ENCODE data around the gene MRPS34. TPM values are rescaled to one million over a fixed set of nuclear protein-coding genes. Genes with fewer than 3 reads are reported as not detected.

The MRPS34 gene
- total RNA-seq, 1 donor from 2014 or later, result 70.9 TPM

GRCh38 chr16:1762879-1763520 is 9.9 kb downstream of the MRPS34 start:
- Mint-ChIP-seq H3K4me1 (ENCODE audit: unreplicated experiment) (no peaks in the 10 kb centered on the region), H3K27ac (ENCODE audit: unreplicated experiment) (no peak overlapping the region), H3K27me3 (ENCODE audit: unreplicated experiment) (no peaks in the 10 kb centered on the region), H3K36me3 (ENCODE audit: unreplicated experiment) (peaks cover 7% of the 10 kb centered on the region), H3K4me3 (ENCODE audit: unreplicated experiment) (no peak overlapping the region), H3K9me3 (ENCODE audit: unreplicated experiment) (no peaks in the 10 kb centered on the region)
- no peak for DNase-seq (ENCODE audit: extremely low spot score, unreplicated experiment)
- TF ChIP-seq CTCF (IDR thresholded peaks at IDR 0.05), result no peak

GRCh38 chr16:1762196-1762878 is 10.6 kb downstream of the MRPS34 start:
- no peak overlapping the region for H3K4me3 Mint-ChIP-seq (ENCODE audit: unreplicated experiment)
- peaks cover 6% of the 10 kb centered on the region for H3K36me3 Mint-ChIP-seq (ENCODE audit: unreplicated experiment)
- no peaks in the 10 kb centered on the region for H3K9me3 Mint-ChIP-seq (ENCODE audit: unreplicated experiment)
- TF ChIP-seq CTCF (IDR thresholded peaks at IDR 0.05), result no peak
- no peak for DNase-seq (ENCODE audit: extremely low spot score, unreplicated experiment)
- H3K4me1 Mint-ChIP-seq (ENCODE audit: unreplicated experiment), result no peaks in the 10 kb centered on the region
- H3K27ac Mint-ChIP-seq (ENCODE audit: unreplicated experiment), result no peak overlapping the region
- H3K27me3 Mint-ChIP-seq (ENCODE audit: unreplicated experiment), result no peaks in the 10 kb centered on the region

DNA sequence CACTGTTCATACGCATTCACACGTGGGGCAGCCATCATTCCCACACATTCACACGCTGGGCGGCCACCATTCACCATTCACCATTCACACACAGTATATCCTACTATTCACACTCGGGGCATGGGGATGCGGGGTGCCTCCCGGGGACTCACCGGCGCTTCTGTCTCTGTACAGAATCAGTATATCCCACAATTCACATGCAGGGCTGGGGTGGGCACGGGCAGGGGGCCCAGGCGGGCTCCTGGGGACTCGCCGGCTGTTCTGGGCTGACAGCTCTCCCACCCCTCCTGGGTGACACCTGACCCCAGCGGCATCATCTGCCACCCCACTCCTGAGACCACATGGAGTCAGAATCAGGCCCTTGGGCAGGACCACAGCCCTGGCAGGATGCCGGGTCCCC is 11.2 kb downstream of the MRPS34 start:
- Mint-ChIP-seq H3K9me3 (ENCODE audit: unreplicated experiment) (no peaks in the 10 kb centered on the region), H3K27me3 (ENCODE audit: unreplicated experiment) (no peaks in the 10 kb centered on the region), H3K4me3 (ENCODE audit: unreplicated experiment) (no peak overlapping the region), H3K27ac (ENCODE audit: unreplicated experiment) (no peak overlapping the region), H3K36me3 (ENCODE audit: unreplicated experiment) (peaks cover 6% of the 10 kb centered on the region), H3K4me1 (ENCODE audit: unreplicated experiment) (no peaks in the 10 kb centered on the region)
- DNase-seq (ENCODE audit: extremely low spot score, unreplicated experiment), result no peak
- TF ChIP-seq CTCF (IDR thresholded peaks at IDR 0.05), result no peak

DNA sequence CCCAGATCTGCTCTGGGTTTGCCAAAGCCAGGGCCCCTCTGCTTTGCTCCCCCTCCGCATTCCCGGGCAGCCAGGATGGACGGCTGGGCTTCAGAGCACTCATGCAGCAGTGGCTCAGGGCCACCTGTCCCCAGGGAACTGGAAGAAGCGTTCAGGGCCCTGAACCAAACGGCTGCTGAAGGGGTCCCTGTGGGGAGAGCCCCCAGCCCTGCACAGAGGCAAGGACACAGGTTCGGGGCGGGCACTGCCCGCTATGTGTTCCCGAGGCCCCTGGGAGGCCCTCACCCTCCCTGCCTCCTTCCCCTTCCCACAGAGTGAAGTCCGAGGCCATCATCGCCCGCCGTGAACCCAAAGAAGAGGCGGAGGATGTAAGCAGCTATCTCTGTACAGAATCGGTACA is 12.0 kb downstream of the MRPS34 start:
- Mint-ChIP-seq H3K36me3 (ENCODE audit: unreplicated experiment) (peaks cover 9% of the 10 kb centered on the region), H3K27ac (ENCODE audit: unreplicated experiment) (no peak overlapping the region), H3K4me3 (ENCODE audit: unreplicated experiment) (no peak overlapping the region), H3K4me1 (ENCODE audit: unreplicated experiment) (no peaks in the 10 kb centered on the region), H3K9me3 (ENCODE audit: unreplicated experiment) (no peaks in the 10 kb centered on the region), H3K27me3 (ENCODE audit: unreplicated experiment) (no peaks in the 10 kb centered on the region)
- TF ChIP-seq CTCF (IDR thresholded peaks at IDR 0.05), result no peak
- DNase-seq (ENCODE audit: extremely low spot score, unreplicated experiment), result no peak

GRCh38 chr16:1759511-1759910 is 13.4 kb downstream of the MRPS34 start:
- TF ChIP-seq CTCF (IDR thresholded peaks at IDR 0.05), result no peak
- no peak for DNase-seq (ENCODE audit: extremely low spot score, unreplicated experiment)
- Mint-ChIP-seq H3K27me3 (ENCODE audit: unreplicated experiment) (no peaks in the 10 kb centered on the region), H3K27ac (ENCODE audit: unreplicated experiment) (no peak overlapping the region), H3K4me3 (ENCODE audit: unreplicated experiment) (no peak overlapping the region), H3K9me3 (ENCODE audit: unreplicated experiment) (no peaks in the 10 kb centered on the region), H3K36me3 (ENCODE audit: unreplicated experiment) (peaks cover 17% of the 10 kb centered on the region), H3K4me1 (ENCODE audit: unreplicated experiment) (no peaks in the 10 kb centered on the region)
